Omental fat pad (tissue), 4 donors: ENCODE results near the gene SORCS1. TPM values are rescaled to one million over a fixed set of nuclear protein-coding genes. Genes with fewer than 3 reads are reported as not detected.

ENCODE experiments used
- ATAC-seq: fragments of 150-250 bp; one replicate; pipeline ENCODE4 v1.9.1; 2016; ENCODE audit warnings: mild to moderate bottlenecking, moderate library complexity; ENCODE audit not compliant: low FRiP score
- DNase-seq: peaks from one replicate; pipeline ENCODE4 v3.0.0-alpha.2; 2019; ENCODE audit warnings: low spot score
- total RNA-seq, 4 donors: library from RNA; depleted of rRNA; stranded (reverse); fragments of >200 nt; gene quantifications; one replicate each; pipeline ENCODE4 v1.1.0, GENCODE V29; 2016
- TF ChIP-seq, protein P1 (sequence below), 3 donors: fragments of 450-650 bp; IDR thresholded peaks; one replicate each; pipeline ENCODE4 v1.5.1; 2016 to 2017; ENCODE audit warnings: antibody characterized with exemption in 3 of 3, mild to moderate bottlenecking in 3 of 3, moderate library complexity in 2 of 3

SORCS1 gene
- total RNA-seq, 4 donors from 2014 or later = 0.09 to 1.3 (median 0.37) TPM

- TF ChIP-seq, protein P1, sequence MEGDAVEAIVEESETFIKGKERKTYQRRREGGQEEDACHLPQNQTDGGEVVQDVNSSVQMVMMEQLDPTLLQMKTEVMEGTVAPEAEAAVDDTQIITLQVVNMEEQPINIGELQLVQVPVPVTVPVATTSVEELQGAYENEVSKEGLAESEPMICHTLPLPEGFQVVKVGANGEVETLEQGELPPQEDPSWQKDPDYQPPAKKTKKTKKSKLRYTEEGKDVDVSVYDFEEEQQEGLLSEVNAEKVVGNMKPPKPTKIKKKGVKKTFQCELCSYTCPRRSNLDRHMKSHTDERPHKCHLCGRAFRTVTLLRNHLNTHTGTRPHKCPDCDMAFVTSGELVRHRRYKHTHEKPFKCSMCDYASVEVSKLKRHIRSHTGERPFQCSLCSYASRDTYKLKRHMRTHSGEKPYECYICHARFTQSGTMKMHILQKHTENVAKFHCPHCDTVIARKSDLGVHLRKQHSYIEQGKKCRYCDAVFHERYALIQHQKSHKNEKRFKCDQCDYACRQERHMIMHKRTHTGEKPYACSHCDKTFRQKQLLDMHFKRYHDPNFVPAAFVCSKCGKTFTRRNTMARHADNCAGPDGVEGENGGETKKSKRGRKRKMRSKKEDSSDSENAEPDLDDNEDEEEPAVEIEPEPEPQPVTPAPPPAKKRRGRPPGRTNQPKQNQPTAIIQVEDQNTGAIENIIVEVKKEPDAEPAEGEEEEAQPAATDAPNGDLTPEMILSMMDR (IDR thresholded peaks at IDR 0.05) = no peak
- no peak for ATAC-seq
- no peak for DNase-seq
These were observed 398.6 kb downstream of the SORCS1 start for GRCh38 chr10:106765928-106766327.

DNA sequence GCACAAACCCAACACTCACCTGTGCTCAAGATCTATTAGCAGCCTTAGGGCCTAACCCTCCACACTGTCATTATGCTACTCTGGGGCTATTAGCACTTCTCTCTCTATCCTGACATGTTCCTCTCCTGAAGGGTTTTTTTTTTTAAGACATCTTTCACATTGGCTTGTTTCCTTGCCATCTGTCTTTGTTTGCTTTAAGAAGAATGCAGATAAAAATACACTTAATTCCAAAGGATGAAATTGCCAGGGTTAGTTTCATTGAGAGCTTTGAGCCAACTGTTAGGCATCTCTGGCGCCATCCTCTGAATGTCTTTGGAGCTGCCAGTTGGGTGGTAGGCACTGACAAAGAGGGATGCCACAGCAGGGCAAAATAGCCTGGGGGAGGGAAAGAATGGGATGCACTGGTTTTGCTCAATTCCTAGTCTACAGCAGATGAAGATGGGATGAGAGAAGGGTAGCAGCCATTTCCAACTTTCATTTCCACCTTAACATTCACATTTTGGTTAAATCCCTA is 399.2 kb downstream of the SORCS1 start:
- TF ChIP-seq, protein P1 (IDR thresholded peaks at IDR 0.05) = no peak
- ATAC-seq (no peak), DNase-seq (no peak)

- DNase-seq (no peak), ATAC-seq (no peak)
- TF ChIP-seq, protein P1 (IDR thresholded peaks at IDR 0.05) = no peak
These were observed 400.1 kb downstream of the SORCS1 start for GRCh38 chr10:106764360-106764759.

DNA sequence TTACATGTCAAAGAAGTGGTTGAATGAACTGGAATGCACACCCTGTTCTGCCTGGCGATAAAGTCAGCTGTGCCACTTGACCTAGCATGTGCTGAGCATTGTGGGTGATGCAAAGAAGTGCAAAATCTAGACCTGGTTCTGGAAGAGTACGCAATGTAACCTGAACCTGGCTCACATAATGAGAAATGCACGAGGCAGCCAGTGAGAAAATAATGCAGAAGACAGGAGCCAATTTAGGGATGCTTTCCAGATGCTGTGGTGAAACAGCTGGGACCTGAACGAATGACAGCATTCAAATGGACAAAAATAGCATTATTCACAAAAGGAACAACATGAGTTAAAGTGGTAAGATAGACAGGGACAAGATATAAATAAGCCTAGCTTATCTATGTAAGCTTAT is 402.6 kb downstream of the SORCS1 start:
- ATAC-seq (no peak), DNase-seq (no peak)
- TF ChIP-seq, protein P1 (IDR thresholded peaks at IDR 0.05) = no peak

DNA sequence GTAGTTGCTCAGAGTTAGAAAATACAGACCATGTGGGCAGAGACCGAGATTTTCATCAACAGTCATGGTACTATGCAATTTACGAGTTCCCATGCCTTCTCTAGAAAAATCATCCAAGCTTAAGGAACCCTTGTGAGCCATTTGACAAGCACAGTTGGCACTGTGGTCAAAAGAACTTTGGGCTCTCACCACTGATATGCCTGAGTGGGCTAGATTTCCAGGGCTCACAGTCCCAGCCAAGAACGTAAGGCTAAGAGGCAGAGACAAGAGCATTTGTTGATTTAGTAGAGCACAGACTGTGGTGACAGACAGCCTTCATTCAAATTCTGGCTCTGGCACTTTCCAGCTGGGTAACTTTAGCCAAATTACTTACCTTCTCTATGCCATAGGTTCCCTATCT is 407.0 kb downstream of the SORCS1 start:
- DNase-seq (no peak), ATAC-seq (no peak)
- TF ChIP-seq, protein P1 (IDR thresholded peaks at IDR 0.05) = no peak

- no peak for ATAC-seq
- TF ChIP-seq, protein P1 (IDR thresholded peaks at IDR 0.05) = no peak
- no peak for DNase-seq
These were observed 413.4 kb downstream of the SORCS1 start for GRCh38 chr10:106751091-106751490.

DNA sequence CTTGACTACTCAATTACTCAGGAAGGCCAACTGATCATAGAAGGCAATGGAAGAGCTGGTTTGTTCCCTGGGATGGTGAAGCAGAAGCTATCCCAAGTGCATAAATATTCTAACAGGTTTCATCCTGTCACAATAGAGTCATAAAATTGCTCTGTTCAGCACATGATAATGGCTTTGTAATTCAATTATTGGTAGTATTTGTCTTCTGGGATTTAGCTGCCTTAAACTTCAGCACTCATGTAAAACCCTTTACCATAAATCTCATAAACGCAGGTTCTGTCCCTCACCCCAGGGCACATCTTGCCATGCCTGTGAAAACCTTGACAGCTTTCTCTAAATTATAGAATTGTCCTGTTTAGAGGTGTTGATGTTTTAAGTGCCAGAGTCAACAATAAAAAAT is 417.6 kb downstream of the SORCS1 start:
- ATAC-seq (no peak), DNase-seq (no peak)
- TF ChIP-seq, protein P1 (IDR thresholded peaks at IDR 0.05) = no peak
